Activated gamma-delta T cell (primary cell): ENCODE results near the gene KISS1R.

Experiments used
- DNase-seq: peaks from one replicate; lab custom pipeline; 2025; lab: John Stamatoyannopoulos, UW

KISS1R gene

DNA sequence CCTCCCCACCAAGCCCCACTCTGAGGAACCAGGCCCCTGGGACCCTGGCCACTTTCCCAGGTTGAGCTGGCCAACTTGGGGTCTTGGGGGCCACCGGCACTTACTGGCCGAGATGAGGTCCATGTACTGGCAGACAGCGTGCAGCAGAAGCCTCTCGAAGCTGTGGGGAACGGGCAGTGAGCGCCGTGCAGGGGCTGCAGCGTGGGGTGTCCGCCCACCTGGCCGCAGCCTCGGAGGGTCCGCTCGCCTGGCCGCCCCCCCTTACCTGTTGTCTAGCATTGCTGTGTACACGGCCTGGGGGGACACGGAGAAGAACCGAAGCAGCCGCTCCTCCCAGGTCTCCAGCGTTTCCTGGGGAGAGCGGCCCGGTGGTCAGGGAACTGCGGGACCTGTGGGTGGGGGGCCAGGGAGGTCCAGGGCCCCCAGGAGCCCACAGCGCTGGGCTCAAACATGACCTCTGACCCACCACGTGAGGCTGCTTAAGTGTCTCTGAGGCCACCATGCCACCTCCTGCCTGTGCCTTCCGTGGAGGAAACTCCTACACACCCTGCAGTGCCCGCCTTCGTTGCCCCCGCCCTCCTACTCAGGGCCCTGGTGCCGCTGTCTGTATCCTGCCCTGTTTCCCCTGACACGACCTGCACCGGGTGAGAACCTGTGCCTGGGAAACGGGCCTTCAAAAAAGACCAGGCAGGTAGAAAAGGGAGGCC, 17.6 kb upstream of the KISS1R start:
- DNase-seq = no peak

DNA sequence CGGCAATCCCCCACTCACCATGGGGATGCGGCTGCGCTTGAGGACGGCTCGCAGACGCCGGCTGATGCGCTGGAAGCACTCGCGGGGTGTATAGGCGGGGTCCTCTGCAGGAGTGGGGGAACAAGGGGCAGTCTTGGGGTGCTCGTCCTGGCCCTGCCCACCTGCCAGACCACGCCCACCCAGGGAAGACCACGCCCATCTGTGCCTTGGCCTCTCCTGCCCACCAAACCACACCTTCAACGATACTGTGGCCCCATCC, 17.2 kb upstream of the KISS1R start:
- DNase-seq = no peak

DNA sequence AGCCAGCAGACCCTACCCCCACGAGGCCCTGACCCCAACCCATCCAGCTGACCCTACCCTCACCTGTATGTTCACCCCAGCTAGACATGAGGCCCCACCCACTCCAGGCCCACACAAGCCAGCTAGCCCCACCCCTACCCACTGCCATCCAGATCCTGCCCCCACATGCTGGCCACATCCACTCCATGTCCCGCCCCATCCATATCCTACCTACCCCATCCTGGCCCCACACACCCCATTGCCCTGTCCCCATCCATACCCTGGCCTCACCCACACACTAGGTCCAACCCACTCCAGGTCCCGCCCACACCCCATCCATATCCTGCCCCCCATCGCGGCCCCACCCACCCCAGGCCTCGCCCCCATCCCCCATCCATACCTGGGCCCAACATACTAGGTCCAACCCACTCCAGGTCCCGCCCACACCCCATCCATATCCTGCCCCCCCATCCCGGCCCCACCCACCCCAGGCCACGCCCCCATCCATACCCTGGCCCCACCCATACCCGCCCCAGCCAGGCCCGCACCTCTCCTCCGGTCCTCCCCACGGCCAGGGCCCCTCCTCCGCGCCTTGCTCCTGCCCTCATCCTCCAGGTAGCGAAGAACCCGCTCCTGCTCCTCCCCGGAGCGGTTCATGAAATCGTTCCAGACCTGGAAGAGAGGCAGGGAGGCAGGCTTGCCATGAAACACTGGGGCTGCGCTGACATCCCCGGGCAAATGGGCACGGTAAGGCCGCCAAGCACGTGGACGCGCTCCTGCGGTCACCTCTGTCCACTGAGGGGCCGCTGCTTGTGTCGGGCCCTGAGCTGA, 16.6 kb upstream of the KISS1R start:
- DNase-seq = no peak

DNA sequence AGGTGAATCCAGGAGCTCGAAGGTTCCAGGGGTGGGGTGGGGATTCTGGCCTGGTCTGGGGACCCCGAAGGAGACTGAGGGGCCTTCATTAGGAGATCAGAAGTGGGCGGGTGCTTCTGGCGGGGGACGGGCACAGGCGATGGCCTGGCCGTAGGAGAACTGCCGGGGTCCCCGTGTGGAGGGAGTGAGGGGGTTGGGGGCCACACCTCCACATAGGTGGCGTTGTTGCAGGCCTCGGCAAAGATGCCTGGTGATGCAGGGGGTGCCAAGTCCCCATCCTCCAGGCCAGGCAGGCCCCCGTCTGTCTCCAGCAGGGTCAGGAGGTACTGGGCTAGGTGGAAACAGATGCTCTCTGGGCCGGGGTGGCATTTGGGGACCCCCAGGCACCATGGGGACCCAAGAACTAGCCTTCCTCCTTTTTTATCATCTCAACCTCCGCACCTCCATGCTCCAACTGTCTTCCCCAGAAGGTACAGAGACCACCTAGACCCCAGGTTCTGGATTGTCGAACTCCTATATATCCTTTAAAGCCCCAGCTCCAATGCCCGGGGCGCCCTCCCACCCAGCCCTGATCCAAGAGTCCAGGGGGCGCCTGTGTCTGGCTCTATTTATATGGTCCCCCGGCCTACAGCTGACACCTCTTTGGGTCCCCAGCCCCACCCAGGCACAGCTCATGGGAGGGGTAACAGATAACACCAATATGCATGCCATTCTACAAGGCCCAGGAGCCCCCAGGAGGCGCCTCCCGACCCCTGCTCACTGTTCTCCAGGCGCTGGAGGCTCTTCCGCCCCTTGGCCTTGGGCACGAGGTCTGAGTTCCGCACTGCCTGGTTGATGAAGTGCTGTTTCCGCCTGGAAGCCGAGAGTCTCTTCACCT, 15.7 kb upstream of the KISS1R start:
- no peak for DNase-seq

DNA sequence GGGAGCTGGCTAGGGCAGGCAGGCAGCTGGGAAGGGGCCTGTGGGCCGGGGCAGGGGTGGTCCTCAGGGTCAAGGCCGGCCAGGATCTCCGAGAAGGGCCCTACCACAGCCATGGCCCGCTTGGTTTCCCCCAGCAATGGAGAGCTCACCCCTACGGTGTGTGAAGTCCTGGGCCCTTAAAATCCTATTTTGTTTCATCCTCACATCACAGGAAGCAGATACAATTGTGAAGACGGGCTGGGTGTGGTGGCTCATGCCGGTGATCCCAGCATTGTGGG, 15.1 kb upstream of the KISS1R start:
- no peak for DNase-seq

DNA sequence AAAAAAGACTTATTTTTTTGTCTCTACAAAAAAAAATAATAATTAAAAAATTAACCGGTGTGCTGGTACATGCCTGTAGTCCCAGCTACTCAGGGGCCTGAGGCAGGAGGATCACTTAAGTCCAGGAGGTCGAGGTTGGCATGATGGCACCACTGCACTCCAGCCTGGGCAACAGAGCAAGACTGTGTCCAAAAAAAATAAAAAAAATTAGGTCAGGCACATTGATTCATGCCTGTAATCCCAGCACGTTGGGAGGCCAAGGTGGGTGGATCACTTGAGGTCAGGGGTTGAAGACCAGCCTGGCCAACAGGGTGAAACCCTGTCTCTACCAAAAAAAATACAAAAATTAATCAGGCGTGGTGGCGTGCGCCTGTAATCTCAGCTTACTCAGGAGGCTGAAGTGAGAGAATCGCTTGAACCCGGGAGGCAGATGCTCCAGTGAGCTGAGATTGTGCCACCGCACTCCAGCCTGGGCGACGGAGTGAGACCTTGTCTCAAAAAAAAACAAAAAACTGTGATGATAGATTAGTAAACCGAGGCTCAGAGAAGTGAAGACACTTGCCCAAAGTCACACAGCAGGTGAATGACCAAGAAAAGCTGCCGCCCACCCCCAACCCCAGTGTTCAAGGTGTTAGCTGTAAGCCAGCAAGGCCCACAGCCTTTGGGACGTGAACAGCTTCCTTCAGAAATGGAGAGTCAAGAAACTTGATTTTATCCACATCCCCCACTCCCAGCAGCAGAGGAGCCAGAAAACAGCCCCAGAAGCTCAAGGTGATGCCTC, 14.5 kb upstream of the KISS1R start:
- no peak for DNase-seq

DNA sequence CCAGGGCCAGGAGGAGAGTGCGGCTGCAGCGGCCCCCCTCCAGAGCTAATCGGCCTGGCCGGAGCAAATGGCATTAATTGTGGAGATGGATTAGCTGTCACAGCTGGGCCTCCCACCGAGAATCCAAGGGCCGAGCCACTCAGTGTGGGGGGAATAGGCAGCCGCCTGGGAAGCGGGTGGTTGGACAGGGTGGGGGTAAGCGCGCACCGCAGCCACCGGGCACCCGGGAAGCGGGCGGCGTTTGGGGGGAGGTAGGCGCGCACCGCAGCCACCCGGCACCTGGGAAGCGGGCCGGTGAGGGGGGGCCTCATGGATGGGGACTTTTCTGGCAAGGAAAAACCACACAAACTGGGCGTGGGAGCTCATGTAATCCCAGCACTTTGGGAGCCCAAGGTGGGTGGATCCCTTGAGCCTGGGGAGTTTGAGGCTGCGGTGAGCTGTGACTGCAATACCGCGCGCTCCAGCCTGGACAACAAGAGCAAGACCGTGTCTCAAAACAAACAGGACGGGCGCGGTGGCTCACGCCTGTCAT, 13.8 kb upstream of the KISS1R start:
- no peak for DNase-seq

DNA sequence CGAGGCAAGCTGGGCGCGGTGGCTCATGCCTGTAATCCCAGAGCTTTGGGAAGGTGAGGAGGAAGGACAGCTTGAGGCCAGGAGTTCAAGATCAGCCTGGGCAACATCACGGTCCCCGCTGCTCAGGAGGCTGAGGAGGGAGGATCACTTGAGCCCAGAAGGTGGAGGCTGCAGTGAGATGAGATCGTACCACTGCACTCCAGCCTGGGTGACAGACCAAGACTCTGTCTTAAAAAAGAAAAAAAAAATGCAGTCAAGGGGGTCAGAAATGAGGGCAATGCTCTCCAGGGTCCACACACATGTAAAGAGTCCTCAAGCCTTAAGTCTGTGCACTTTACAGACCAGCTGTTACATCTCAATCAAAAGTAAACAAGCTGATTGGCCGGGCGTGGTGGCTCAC, 12.6 kb upstream of the KISS1R start:
- DNase-seq = no peak

DNA sequence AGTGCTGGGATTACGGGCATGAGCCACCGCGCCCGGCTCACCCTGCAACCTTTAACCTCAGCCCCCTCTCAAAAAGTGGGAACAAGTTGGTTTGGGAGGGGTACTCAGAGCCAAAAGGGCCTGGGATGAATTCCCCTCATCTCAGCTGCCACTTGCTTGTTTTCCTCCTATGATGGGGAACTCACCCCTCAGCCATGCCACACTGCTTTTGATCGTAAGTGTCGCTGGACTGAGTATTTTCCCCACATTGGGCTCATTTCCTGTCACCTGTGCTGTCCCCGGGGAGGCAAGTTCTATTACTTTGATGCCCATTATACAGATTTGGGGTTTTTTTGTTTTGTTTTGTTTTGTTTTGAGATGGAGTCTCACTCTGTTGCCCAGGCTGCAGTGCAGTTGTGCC, 10.7 kb upstream of the KISS1R start:
- DNase-seq = no peak

DNA sequence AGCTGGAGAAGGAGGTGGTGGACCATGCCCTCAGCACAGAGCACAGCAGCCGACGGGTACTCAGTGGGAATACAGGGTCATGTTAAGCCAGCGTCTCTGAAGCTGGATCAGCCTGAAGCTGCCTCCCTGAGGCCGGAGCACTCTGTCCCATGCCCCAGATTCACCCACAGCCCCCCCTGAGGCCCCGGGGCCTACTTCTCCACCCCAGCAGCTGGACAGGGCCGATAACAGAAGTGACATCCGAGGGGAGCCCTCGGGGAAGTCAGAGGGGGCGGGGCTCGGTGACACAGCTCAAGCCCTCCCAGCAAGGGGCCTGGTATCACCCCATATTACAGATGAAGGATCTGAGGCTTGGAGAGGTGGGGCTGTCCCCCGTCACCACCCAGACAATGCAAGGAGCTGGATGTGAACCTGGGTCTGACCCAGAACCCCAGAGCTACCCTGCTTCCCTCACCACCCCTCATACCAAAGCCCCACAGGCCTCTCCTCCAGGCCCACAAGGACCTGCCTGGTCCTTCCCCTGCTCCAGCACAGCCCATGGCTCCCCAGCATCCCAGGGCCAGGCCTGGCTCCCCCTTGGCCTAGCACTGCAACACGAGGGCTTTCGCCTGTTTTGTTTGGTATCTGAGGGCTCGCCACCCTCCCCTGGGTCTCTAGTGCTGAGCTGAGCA, 9.8 kb upstream of the KISS1R start:
- DNase-seq = no peak

DNA sequence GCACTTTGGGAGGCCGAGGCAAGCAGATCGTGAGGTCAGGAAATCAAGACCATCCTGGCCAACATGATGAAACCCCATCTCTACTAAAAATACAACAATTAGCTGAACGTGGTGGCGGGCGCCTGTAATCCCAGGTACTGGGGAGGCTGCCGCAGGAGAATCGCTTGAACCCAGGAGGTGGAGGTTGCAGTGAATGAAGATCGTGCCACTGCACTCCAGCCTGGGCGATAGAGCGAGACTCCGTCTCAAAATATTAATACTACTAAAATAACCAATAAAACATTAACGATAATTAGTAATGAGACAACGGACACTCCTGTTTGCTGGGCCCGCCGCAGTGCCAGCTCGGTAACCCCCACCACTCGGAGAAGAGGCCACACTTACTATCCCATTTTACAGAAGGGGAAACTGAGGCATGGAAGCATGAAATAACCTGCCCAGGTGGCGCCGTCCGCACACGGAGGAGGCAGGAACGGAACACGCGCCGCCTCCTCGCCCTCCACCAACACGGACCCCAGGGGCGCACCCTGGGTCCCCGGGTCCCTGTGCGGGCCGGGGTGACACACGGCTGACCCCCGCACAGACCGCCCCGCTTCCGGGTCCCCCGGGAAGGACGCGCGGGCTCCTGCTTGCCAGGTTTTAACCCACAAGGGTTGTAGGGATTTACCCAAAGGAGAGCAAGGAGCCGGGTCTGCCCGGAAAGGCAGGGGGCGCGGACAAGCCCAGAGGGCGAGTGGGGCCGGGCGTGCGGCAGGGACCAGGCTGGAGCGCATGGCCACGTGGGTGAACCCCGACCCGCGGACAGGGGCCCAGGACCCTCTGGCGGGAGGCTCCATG, 5.7 kb upstream of the KISS1R start:
- DNase-seq = no peak

DNA sequence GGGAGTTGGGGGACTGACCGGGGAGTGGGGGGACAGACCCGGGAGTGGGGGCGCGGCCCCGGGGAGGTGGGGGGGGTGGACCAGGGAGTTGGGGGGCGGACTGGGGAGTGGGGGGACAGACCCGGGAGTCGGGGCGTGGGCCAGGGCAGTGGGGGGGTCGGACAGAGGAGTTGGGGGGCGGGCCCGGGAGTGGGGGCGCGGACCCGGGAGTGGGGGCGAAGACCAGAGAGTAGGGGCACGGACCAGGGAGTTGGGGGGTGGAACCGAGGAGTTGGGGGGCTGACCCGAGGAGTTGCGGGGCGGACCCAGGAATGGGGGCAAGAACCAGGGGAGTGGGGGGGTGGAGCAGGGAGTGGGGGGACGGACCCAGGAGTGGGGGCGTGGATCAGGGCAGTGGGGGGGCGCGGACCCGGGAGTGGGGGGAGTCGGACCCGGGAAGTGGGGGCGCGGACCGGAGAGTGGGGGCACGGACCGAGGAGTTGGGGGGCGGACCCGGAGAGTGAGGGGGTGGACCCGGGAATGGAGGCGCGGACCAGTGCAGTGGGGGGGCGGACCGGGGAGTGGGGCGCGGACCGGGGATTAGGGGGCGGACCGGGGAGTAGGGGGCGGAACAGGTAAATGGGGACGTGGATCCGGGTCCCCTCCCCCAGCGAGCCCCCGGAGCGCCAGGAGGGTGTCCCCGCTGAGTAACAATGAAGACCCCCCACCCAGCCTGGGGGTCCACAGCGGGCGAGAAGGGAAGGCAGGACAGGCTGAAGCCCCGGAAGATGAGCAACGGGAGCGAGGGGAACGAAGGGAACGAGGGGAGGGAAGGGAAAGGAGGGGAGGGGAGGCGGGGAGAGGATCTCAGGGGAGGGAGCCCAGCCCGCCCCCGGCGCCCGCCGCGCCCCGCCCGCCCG, 4.7 kb upstream of the KISS1R start:
- DNase-seq = no peak

DNA sequence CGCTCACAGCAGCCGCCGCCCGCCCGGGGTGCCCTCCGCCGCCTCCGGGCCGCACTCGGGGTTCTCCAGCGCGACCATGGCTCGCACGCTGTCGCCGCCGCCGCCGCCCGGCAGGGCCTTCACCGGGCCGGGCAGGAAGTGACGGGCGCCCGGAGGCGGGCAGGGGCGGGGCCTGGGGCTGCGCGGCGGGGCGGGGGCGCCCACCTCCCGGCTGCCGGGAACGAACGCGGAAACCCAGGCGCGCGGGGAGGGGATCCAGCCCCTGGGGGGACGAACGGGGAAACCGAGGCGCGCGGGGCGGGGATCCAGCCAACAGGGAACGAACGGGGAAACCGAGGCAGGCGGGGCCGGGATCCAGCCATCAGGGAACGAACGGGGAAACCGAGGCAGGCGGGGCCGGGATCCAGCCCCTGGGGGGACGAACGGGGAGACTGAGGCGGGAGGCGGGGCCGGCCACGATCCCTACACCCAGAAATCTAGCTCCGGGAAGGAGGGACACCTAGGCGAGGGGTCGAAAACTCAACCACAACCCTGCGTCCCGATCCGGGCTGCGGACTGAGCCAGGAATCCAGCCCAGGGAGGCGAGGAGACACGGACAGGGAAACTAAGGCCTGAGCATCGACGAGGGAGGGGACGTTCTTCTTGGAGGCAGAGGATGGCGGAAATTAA, 3.9 kb upstream of the KISS1R start, which contains the start of gene R3HDM4:
Gene R3HDM4 (minus strand): TSS at position 140 of the 669 bp plus-strand sequence. CDS start 62 bp downstream, at position 78.
- peak; percentile 88 for DNase-seq

DNA sequence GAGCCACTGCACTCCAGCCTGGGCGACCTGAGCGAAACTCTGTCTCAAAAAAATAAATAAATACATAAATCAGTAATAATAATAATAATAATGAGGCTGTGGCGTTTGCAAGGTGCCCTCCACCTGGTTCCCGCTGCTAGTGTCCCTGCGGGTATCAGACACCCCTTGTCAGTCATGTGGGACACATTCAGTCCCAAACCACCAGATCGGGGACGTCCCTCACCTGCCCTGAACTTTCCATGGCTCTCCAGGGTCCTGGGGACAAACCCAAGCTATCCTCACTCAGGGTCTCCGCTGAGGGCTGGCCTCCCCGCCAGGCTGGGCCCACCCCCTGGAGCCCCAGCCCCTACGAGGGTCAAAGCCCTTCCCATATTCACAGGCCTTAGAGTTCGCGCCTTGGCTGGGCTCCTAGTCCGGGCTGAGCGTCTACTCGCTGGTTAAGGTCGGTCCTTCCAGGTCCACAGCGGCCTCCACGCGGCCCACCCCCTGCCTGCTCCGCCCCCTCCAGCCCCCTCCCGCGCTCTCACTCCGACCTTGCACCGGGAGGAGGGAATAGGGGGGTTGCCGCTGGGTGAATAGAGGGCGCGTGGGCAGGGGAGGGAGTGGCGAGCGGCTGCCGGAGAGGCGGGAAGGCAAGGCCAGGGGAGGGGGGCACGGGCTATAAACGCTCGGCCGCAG, 349 bp upstream of the KISS1R start:
- no peak for DNase-seq

DNA sequence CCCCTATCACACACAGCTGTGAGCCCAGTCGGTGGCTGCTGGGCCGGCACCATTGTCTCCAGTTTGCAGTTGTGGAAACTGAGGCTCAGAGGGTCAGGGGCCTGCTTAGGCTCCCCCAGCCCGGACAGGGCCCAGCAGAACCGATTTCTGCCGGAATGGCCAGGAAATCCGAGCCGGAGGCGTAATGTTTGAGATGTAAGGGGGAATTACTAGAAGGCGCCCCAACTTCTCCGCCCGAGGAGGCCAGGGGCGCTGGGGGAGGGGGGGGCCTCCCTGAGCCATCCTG, 962 bp downstream of the KISS1R start:
- no peak for DNase-seq

DNA sequence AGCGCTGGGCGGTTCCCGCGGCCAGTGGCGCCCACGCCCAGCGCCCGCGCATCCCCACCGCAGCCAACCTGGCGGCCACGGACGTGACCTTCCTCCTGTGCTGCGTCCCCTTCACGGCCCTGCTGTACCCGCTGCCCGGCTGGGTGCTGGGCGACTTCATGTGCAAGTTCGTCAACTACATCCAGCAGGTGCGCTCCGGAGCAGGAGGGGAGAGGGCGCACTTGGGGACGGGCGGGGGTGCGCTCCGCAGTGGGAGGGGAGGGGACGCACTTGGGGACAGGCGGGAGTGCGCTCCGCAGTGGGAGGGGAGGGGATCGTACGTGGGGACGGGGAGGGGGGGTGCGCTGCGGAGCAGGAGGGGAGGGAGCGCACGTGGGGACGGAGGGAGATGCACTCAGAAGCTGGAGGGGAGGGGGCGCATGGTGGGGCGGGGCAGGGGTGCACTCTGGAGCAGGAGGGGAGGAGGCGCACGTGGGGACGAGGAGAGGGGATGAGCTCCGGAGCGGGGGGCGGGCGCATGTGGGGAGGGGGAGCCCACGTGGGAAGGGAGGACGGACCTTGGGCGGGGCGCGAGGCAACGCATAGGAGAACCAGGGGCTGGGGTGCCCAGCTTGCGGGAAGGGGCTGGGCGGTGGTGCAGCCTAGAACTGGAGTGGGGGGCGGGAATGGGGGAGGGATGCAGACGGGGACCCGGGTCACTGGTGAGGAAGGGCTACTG, 1.5 kb downstream of the KISS1R start:
- no peak for DNase-seq

DNA sequence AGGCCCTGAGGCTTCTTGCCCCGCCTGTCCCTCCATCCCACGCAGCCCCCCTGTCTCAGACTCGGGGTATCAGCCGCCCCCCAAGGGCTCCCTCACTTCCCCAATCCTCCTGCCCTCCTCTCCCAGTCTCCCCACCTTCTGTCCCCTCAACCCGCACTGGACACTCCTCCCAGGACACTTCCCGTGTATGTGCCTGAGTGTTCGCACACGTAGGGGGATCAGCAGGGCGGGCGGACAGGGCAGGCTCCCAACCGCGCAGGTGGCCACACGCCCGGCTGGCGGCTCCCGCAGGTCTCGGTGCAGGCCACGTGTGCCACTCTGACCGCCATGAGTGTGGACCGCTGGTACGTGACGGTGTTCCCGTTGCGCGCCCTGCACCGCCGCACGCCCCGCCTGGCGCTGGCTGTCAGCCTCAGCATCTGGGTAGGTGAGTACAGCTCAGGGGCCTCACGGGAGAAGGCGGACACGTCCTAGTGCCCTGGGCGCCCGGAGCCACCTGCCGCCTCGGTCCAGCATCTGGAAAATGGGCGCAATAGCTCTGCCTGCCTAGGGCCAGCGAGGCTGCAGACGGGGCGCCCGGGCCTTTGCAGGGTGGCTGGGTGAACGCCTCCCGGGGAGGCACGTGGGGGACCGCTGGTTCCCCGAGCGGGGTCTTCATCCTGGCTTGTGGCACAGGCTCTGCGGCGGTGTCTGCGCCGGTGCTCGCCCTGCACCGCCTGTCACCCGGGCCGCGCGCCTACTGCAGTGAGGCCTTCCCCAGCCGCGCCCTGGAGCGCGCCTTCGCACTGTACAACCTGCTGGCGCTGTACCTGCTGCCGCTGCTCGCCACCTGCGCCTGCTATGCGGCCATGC, 2.3 kb downstream of the KISS1R start:
- no peak for DNase-seq
